A673 (cell line): ENCODE data around the gene HMCN1. TPM values are rescaled to one million over a fixed set of nuclear protein-coding genes. Genes with fewer than 3 reads are reported as not detected.

Experiments
- BruUV-seq: library from RNA; stranded (reverse); fragments of 400-500 nt; replicated peaks from 2 replicates; lab custom pipeline; 2021; lab: Mats Ljungman, UMichigan
- CTCF ChIA-PET: fragments of 300-600 bp; sonication (Branson Sonifier 250); formaldehyde crosslinking; loops from one replicate; lab custom pipeline; 2022; ENCODE audit warnings: antibody characterized with exemption; lab: Charles Lee
- POLR2A ChIA-PET: fragments of 300-600 bp; sonication (Branson Sonifier 250); formaldehyde crosslinking; loops from one replicate; lab custom pipeline; 2022; ENCODE audit warnings: antibody characterized with exemption; ENCODE audit not compliant: low non-redundant PET; lab: Charles Lee
- DNase-seq: peaks from one replicate; pipeline ENCODE4 v3.0.0-alpha.2; 2015; ENCODE audit warnings: low spot score
- H3K27ac ChIP-seq: fragments of 200-600 bp; sonication (generic); 2 replicates; pipeline ENCODE4 v1.5.1; 2016; ENCODE audit warnings: mixed run types, low read depth, mild to moderate bottlenecking, mixed read lengths, antibody characterized with exemption, low read length; ENCODE audit not compliant: poor library complexity, severe bottlenecking
- H3K27me3 ChIP-seq: fragments of 200-600 bp; sonication (generic); replicated peaks from 2 replicates; pipeline ENCODE4 v1.6.1; 2017; ENCODE audit warnings: mixed run types, low read depth, mild to moderate bottlenecking, mixed read lengths, antibody characterized with exemption, low read length; ENCODE audit not compliant: insufficient read depth, poor library complexity
- H3K36me3 ChIP-seq: fragments of 200-600 bp; sonication (generic); 2 replicates; pipeline ENCODE4 v1.6.1; 2016; ENCODE audit warnings: mixed run types, mild to moderate bottlenecking, mixed read lengths, antibody characterized with exemption, low read length; ENCODE audit not compliant: insufficient read depth, poor library complexity, severe bottlenecking
- H3K4me1 ChIP-seq: fragments of 200-600 bp; sonication (generic); 2 replicates; pipeline ENCODE4 v1.6.1; 2017; ENCODE audit warnings: mixed run types, mild to moderate bottlenecking, mixed read lengths, antibody characterized with exemption, low read length; ENCODE audit not compliant: insufficient read depth, poor library complexity, severe bottlenecking
- H3K4me3 ChIP-seq: fragments of 200-600 bp; sonication (generic); 2 replicates; pipeline ENCODE4 v1.5.1; 2016; ENCODE audit warnings: low read depth, mixed run types, mild to moderate bottlenecking, mixed read lengths, low read length; ENCODE audit not compliant: poor library complexity, severe bottlenecking
- H3K9me3 ChIP-seq: fragments of 200-600 bp; sonication (generic); 2 replicates; pipeline ENCODE4 v1.6.1; 2016; ENCODE audit warnings: mixed run types, low read depth, mild to moderate bottlenecking, mixed read lengths, antibody characterized with exemption, low read length; ENCODE audit not compliant: poor library complexity, severe bottlenecking
- EZH2 ChIP-seq: fragments of 200-600 bp; sonication (generic); IDR thresholded peaks from 2 replicates; pipeline ENCODE4 v1.6.1; 2017; ENCODE audit warnings: borderline replicate concordance, low read depth, mild to moderate bottlenecking, mixed read lengths, antibody characterized with exemption, low read length; ENCODE audit not compliant: poor library complexity, severe bottlenecking
- intact Hi-C: fragments of 100-400 bp; cut with micrococcal nuclease; formaldehyde crosslinking; loops from one replicate; pipeline ENCODE4 v1.10.0; 2022; ENCODE audit not compliant: unreplicated experiment
- total RNA-seq: library from RNA; stranded (reverse); gene quantifications from 2 replicates; pipeline ENCODE4 v1.2.3, GENCODE V29; 2021
- TF ChIP-seq, protein P1 (sequence below): fragments of 300-800, 200-600 bp; sonication (generic); conservative IDR thresholded peaks from 2 replicates; pipeline ENCODE4 v1.5.1; 2017; ENCODE audit warnings: low read depth, mild to moderate bottlenecking, antibody characterized with exemption, low read length, moderate library complexity, mixed read lengths

HMCN1 gene
- total RNA-seq, 1 experiment from 2014 or later: 134 TPM

DNA sequence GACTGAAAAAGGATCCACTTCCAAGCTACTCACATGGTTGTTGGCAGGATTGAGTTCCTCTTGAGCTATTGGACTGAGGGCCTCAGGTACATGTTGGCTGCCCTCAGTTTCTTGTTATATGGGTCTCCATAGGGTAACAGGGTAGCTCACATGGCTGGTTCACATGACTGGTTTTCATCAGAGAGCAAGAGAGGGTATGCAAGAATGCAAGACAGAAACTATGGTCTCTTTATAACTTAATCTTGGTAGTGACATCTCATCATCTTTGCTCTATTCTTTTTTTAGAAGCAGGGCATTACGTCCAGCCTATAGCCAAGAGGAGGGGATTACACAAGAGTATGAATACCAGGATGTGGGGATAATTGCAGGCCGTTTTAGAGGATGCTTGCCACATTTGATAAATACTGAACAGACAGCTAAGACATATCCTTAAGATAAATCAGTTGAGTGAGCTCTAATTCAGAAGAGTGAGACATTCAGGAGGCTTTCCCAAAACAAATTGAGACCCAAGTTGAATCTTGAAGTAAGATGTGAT, 100.2 kb downstream of the HMCN1 start:
- intact Hi-C loops: no loop called here
- no peaks in the 10 kb centered on the region for H3K27me3 ChIP-seq
- DNase-seq: peak; percentile 84
- H3K4me1 ChIP-seq: peaks cover 63% of the 10 kb centered on the region
- no peak for TF ChIP-seq EZH2
- TF ChIP-seq, protein P1, sequence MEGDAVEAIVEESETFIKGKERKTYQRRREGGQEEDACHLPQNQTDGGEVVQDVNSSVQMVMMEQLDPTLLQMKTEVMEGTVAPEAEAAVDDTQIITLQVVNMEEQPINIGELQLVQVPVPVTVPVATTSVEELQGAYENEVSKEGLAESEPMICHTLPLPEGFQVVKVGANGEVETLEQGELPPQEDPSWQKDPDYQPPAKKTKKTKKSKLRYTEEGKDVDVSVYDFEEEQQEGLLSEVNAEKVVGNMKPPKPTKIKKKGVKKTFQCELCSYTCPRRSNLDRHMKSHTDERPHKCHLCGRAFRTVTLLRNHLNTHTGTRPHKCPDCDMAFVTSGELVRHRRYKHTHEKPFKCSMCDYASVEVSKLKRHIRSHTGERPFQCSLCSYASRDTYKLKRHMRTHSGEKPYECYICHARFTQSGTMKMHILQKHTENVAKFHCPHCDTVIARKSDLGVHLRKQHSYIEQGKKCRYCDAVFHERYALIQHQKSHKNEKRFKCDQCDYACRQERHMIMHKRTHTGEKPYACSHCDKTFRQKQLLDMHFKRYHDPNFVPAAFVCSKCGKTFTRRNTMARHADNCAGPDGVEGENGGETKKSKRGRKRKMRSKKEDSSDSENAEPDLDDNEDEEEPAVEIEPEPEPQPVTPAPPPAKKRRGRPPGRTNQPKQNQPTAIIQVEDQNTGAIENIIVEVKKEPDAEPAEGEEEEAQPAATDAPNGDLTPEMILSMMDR: no peak
- H3K4me3 ChIP-seq: no peak overlapping the region
- H3K36me3 ChIP-seq: no peaks in the 10 kb centered on the region
- H3K27ac ChIP-seq: peak overlapping the region; percentile 61
- no TSS peak for BruUV-seq
- ChIA-PET CTCF (interaction anchor here (0.6 kb wide), 2 partner anchors 21 to 171 kb away, joined by 6 to 18 read pairs; no protein-coding TSS in a partner anchor), POLR2A (interaction anchor here (0.6 kb wide), 1 partner anchor 145 kb away, joined by 34 read pairs; no protein-coding TSS in a partner anchor)
- H3K9me3 ChIP-seq: peaks cover 5% of the 10 kb centered on the region

DNA sequence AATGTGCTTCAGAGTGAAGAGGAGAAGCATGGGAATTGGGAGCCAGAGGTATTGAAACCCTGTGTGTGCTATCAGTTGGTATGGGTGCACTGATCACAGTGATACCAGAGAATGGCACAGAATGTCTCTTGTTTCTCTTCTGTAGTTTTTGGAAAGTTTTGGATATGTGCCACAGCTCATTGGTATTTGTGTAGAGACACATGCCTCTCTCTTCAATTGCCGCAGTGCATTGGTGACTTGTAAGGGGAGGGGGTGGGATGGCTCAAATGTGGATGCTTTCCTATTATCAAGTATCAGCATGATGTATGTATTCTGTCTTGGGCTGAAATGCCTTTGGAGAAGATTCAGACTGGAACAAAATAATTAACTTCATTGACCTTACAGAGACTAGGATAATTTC, 101.0 kb downstream of the HMCN1 start:
- intact Hi-C loops: no loop called here
- BruUV-seq: no TSS peak
- peak; percentile 76 for DNase-seq
- ChIA-PET POLR2A (interaction anchor here (0.6 kb wide), 1 partner anchor 145 kb away, joined by 34 read pairs; no protein-coding TSS in a partner anchor), CTCF (interaction anchor here (0.6 kb wide), 1 partner anchor 21 kb away, joined by 18 read pairs; no protein-coding TSS in a partner anchor)
- peak overlapping the region; percentile 61 for H3K27ac ChIP-seq
- H3K4me1 ChIP-seq: peaks cover 71% of the 10 kb centered on the region
- no peaks in the 10 kb centered on the region for H3K27me3 ChIP-seq
- no peak for TF ChIP-seq EZH2
- TF ChIP-seq, protein P1: no peak
- no peaks in the 10 kb centered on the region for H3K36me3 ChIP-seq
- no peak overlapping the region for H3K4me3 ChIP-seq
- peaks cover 5% of the 10 kb centered on the region for H3K9me3 ChIP-seq

DNA sequence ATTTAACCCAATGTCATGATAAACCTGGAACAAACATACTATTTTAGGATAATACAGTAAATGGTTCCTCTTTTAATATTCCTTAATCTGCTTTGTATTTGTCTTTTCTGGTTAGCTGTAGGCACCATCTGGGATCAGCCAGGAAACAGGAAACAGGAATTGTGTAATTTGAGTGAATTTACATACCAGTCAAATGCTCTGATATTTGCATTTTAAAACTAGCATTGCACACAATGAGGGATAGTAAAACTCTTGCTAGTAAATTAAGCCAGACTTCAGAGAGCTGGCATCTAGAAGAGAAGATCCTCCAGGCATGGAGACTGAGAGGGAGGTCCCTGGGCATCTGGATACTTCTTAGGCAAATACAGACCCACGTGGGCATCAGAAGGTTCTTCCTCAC, 103.5 kb downstream of the HMCN1 start:
- ChIA-PET POLR2A (no interaction called here), CTCF (no interaction called here)
- DNase-seq: peak; percentile 95

More for the DNA sequence above, 103.5 kb downstream of the HMCN1 start:
- intact Hi-C loops: no loop called here
- Histone ChIP-seq H3K27ac (peak overlapping the region; percentile 86), H3K9me3 (no peaks in the 10 kb centered on the region), H3K4me1 (peaks cover 89% of the 10 kb centered on the region), H3K36me3 (peaks cover 4% of the 10 kb centered on the region), H3K4me3 (peak overlapping the region; percentile 7), H3K27me3 (no peaks in the 10 kb centered on the region)
- no TSS peak for BruUV-seq
- TF ChIP-seq, protein P1: no peak
- TF ChIP-seq EZH2: no peak
